H1 (cell line): ENCODE measurements around the gene EPHB6. TPM values are rescaled to one million over a fixed set of nuclear protein-coding genes. Genes with fewer than 3 reads are reported as not detected.

ENCODE experiments used
- CTCF ChIA-PET: fragments of 300-600 bp; sonication (Branson Sonifier 250); formaldehyde crosslinking; loops from one replicate; lab custom pipeline; 2021; ENCODE audit not compliant: partially characterized antibody; lab: Charles Lee
- POLR2A ChIA-PET: fragments of 300-600 bp; sonication (Branson Sonifier 250); formaldehyde crosslinking; loops from one replicate; lab custom pipeline; 2021; ENCODE audit warnings: inconsistent platforms; ENCODE audit not compliant: partially characterized antibody; lab: Charles Lee
- DNase-seq, 2 experiments: peaks; one replicate each; pipeline versions ENCODE4 v3.0.0 to v3.0.0-alpha.2; 2010 to 2022; ENCODE audit warnings: low spot score in 2 of 2, low read depth in 1 of 2, mixed read lengths in 1 of 2
- FAIRE-seq: peaks from 2 replicates; lab custom pipeline; 2011; peaks lifted over from hg19 to GRCh38; lab: Jason Lieb, UNC
- H2AFZ ChIP-seq: 2 replicates; pipeline ENCODE4 v1.8.1; 2012; ENCODE audit warnings: low read length, inconsistent platforms
- H2AK5ac ChIP-seq: 2 replicates; pipeline ENCODE4 v1.6.1; 2013; ENCODE audit warnings: low read depth, low read length
- H2BK120ac ChIP-seq: replicated peaks from 2 replicates; pipeline ENCODE3; 2013; ENCODE audit warnings: low read depth, low read length, inconsistent platforms
- H2BK12ac ChIP-seq: 2 replicates; pipeline ENCODE4 v1.6.1; 2013; ENCODE audit warnings: low read depth, low read length
- H2BK15ac ChIP-seq: 2 replicates; pipeline ENCODE4 v1.6.1; 2013; ENCODE audit warnings: low read length
- H2BK20ac ChIP-seq: 2 replicates; pipeline ENCODE4 v1.6.1; 2013; ENCODE audit warnings: low read length
- H2BK5ac ChIP-seq: 2 replicates; pipeline ENCODE4 v1.6.1; 2013; ENCODE audit warnings: low read depth, low read length
- H3K14ac ChIP-seq: 2 replicates; pipeline ENCODE4 v1.6.1; 2013; ENCODE audit warnings: inconsistent platforms; ENCODE audit not compliant: insufficient read length
- H3K18ac ChIP-seq: 2 replicates; pipeline ENCODE4 v1.6.1; 2013; ENCODE audit warnings: low read length; ENCODE audit errors: extremely low read depth
- H3K23ac ChIP-seq: 2 replicates; pipeline ENCODE4 v1.6.1; 2013; ENCODE audit warnings: inconsistent platforms; ENCODE audit not compliant: insufficient read length
- H3K23me2 ChIP-seq: 2 replicates; pipeline ENCODE4 v1.6.1; 2013; ENCODE audit warnings: low read depth, low read length
- H3K27ac ChIP-seq: 2 replicates; pipeline ENCODE4 v1.6.1; 2011; ENCODE audit warnings: low read depth, low read length, inconsistent platforms
- H3K27me3 ChIP-seq, 4 experiments: replicated peaks in 1 of 4; 1 replicate in 1 of 4; 2 replicates in 3 of 4; pipeline versions ENCODE4 v1.6.1 to v1.8.1; 2011 to 2013; ENCODE audit warnings: low read length in 3 of 4, mild to moderate bottlenecking in 3 of 4, inconsistent platforms in 2 of 4, mixed read lengths in 2 of 4, moderate library complexity in 1 of 4; ENCODE audit not compliant: control insufficient read depth in 3 of 4, insufficient read depth in 3 of 4; ENCODE audit errors: extremely low read depth in 1 of 4
- H3K36me3 ChIP-seq, 4 experiments: 2 replicates each; pipeline versions ENCODE4 v1.6.1 to v1.8.1; 2011 to 2013; ENCODE audit warnings: mild to moderate bottlenecking in 4 of 4, low read length in 3 of 4, moderate library complexity in 2 of 4, control low read depth in 1 of 4, inconsistent platforms in 1 of 4; ENCODE audit not compliant: insufficient read depth in 4 of 4, control insufficient read depth in 2 of 4
- H3K4ac ChIP-seq: replicated peaks from 2 replicates; pipeline ENCODE3; 2013; ENCODE audit warnings: low read length, low read depth, mixed read lengths, inconsistent platforms; ENCODE audit not compliant: insufficient read length
- H3K4me1 ChIP-seq, 4 experiments: replicated peaks in 1 of 4; 1 replicate in 1 of 4; 2 replicates in 3 of 4; pipeline versions ENCODE4 v1.6.1 to v1.8.1; 2011 to 2013; ENCODE audit warnings: low read length in 3 of 4, inconsistent platforms in 2 of 4, mixed read lengths in 1 of 4; ENCODE audit not compliant: insufficient read depth in 4 of 4, control insufficient read depth in 3 of 4
- H3K4me2 ChIP-seq, 2 experiments: 2 replicates each; pipeline versions ENCODE4 v1.6.1 to v1.8.1; 2011 to 2013; ENCODE audit warnings: low read depth in 2 of 2, low read length in 2 of 2, control low read depth in 1 of 2, inconsistent platforms in 1 of 2, mild to moderate bottlenecking in 1 of 2; ENCODE audit not compliant: insufficient read depth in 1 of 2
- H3K4me3 ChIP-seq, 4 experiments: fragments of 200-600, 300-600 bp in 1 of 4; sonication (generic), shearing (Covaris generic), sonication (Bioruptor Twin) in 1 of 4; 2 replicates each; pipeline versions ENCODE4 v1.5.1 to v1.8.1; 2011 to 2016; ENCODE audit warnings: low read length in 4 of 4, low read depth in 3 of 4, control low read depth in 2 of 4, inconsistent platforms in 2 of 4, mild to moderate bottlenecking in 2 of 4, mixed read lengths in 1 of 4, moderate library complexity in 1 of 4; ENCODE audit not compliant: insufficient read depth in 2 of 4; ENCODE audit errors: extremely low read depth in 1 of 4
- H3K56ac ChIP-seq: replicated peaks from 2 replicates; pipeline ENCODE3; 2013; ENCODE audit warnings: low read depth, mild to moderate bottlenecking, mixed read lengths, low read length, inconsistent platforms; ENCODE audit not compliant: insufficient read length
- H3K79me1 ChIP-seq: 2 replicates; pipeline ENCODE4 v1.6.1; 2013; ENCODE audit warnings: low read depth, low read length, control low read depth
- H3K79me2 ChIP-seq, 2 experiments: 2 replicates each; pipeline versions ENCODE4 v1.6.1 to v1.8.1; 2012 to 2013; ENCODE audit warnings: low read length in 2 of 2, mild to moderate bottlenecking in 2 of 2, inconsistent platforms in 1 of 2; ENCODE audit not compliant: insufficient read depth in 2 of 2, control insufficient read depth in 1 of 2
- H3K9ac ChIP-seq, 4 experiments: replicated peaks in 1 of 4; 1 replicate in 1 of 4; 2 replicates in 3 of 4; pipeline versions ENCODE4 v1.6.1 to v1.8.1; 2011 to 2013; ENCODE audit warnings: low read depth in 3 of 4, low read length in 3 of 4, control low read depth in 2 of 4, mild to moderate bottlenecking in 2 of 4, moderate library complexity in 2 of 4, inconsistent platforms in 1 of 4; ENCODE audit errors: extremely low read depth in 1 of 4
- H3K9me3 ChIP-seq, 2 experiments: 2 replicates each; pipeline versions ENCODE4 v1.6.1 to v1.8.1; 2012 to 2013; ENCODE audit warnings: mild to moderate bottlenecking in 2 of 2, moderate library complexity in 2 of 2, control low read depth in 1 of 2, inconsistent platforms in 1 of 2, low read depth in 1 of 2, low read length in 1 of 2, mixed read lengths in 1 of 2; ENCODE audit not compliant: insufficient read depth in 2 of 2
- H4K20me1 ChIP-seq, 2 experiments: replicated peaks in 1 of 2; 2 replicates each; pipeline versions ENCODE3 to v1.8.1; 2011 to 2013; ENCODE audit warnings: inconsistent platforms in 2 of 2, low read length in 2 of 2, mild to moderate bottlenecking in 1 of 2; ENCODE audit not compliant: insufficient read depth in 2 of 2, control insufficient read depth in 1 of 2
- H4K5ac ChIP-seq: 2 replicates; pipeline ENCODE4 v1.6.1; 2013; ENCODE audit warnings: low read length, low read depth, mixed read lengths, inconsistent platforms; ENCODE audit not compliant: insufficient read length
- H4K8ac ChIP-seq: 2 replicates; pipeline ENCODE4 v1.8.0; 2013; ENCODE audit warnings: mild to moderate bottlenecking, moderate library complexity, low read length, inconsistent platforms; ENCODE audit not compliant: insufficient read depth; ENCODE audit errors: extremely low read depth
- H4K91ac ChIP-seq: replicated peaks from 2 replicates; pipeline ENCODE3; 2013; ENCODE audit warnings: low read length, mixed read lengths, inconsistent platforms; ENCODE audit not compliant: insufficient read length
- CBX8 ChIP-seq: fragments of 300-800, 300-1000 bp; sonication (generic); IDR thresholded peaks from 2 replicates; pipeline ENCODE4 v1.7.1; 2016; ENCODE audit warnings: low read depth, low read length, borderline replicate concordance
- CHD1 ChIP-seq: IDR thresholded peaks from 2 replicates; pipeline ENCODE4 v1.6.1; 2012; ENCODE audit warnings: low read depth, low read length, improper control_type of control experiment
- CTBP2 ChIP-seq: IDR thresholded peaks from 2 replicates; pipeline ENCODE4 v1.7.0; 2011; ENCODE audit warnings: borderline replicate concordance, mild to moderate bottlenecking, moderate library complexity, mixed read lengths, low read length; ENCODE audit not compliant: insufficient read depth, insufficient read length
- EZH2 ChIP-seq: fragments of 200-600 bp; sonication (generic); IDR thresholded peaks from 2 replicates; pipeline ENCODE4 v1.7.1; 2012; ENCODE audit warnings: low read depth, mild to moderate bottlenecking, moderate library complexity, low read length, inconsistent platforms; ENCODE audit not compliant: severe bottlenecking
- HDAC2 ChIP-seq, 2 experiments: fragments of 300-600 bp in 1 of 2; sonication (generic) in 1 of 2; IDR thresholded peaks; 2 replicates each; pipeline ENCODE4 v1.6.1; 2011 to 2012; ENCODE audit warnings: low read depth in 2 of 2, low read length in 2 of 2, mild to moderate bottlenecking in 2 of 2, moderate library complexity in 2 of 2, borderline replicate concordance in 1 of 2, inconsistent platforms in 1 of 2
- JUN ChIP-seq: IDR thresholded peaks from 2 replicates; pipeline ENCODE4 v1.6.1; 2011; ENCODE audit warnings: low read depth, mild to moderate bottlenecking, improper control_type of control experiment, low read length
- PHF8 ChIP-seq: fragments of 200-600 bp; sonication (generic); conservative IDR thresholded peaks from 2 replicates; pipeline ENCODE4 v1.7.1; 2012; ENCODE audit warnings: low read depth, mild to moderate bottlenecking, inconsistent platforms, low read length, moderate library complexity
- RXRA ChIP-seq: IDR thresholded peaks from 2 replicates; pipeline ENCODE4 v1.6.1; 2011; ENCODE audit warnings: low read depth, mild to moderate bottlenecking, low read length, moderate library complexity; ENCODE audit not compliant: insufficient read depth
- SAP30 ChIP-seq: fragments of 300-600 bp; sonication (generic); IDR thresholded peaks from 2 replicates; pipeline ENCODE4 v1.7.1; 2012; ENCODE audit warnings: low read length, moderate library complexity, mild to moderate bottlenecking, inconsistent platforms; ENCODE audit not compliant: insufficient read depth, insufficient replicate concordance
- SIN3A ChIP-seq, 2 experiments: IDR thresholded peaks in 1 of 2; conservative IDR thresholded peaks in 1 of 2; 2 replicates each; pipeline ENCODE4 v1.6.1; 2011 to 2012; ENCODE audit warnings: low read length in 2 of 2, improper control_type of control experiment in 1 of 2, low read depth in 1 of 2, mild to moderate bottlenecking in 1 of 2
- WGBS, 2 experiments: shearing (Covaris generic) in 1 of 2; methylation state at CpG; one replicate each; pipeline versions ENCODE4 v1.1.6 to v1.1.7; 2013 to 2015; ENCODE audit warnings: low lambda C conversion rate in 2 of 2, mixed read lengths in 2 of 2, inconsistent platforms in 1 of 2, low coverage in 1 of 2, missing lambda C conversion rate in 1 of 2; ENCODE audit not compliant: insufficient replicate concordance in 2 of 2, insufficient coverage in 1 of 2, insufficient read length in 1 of 2; ENCODE audit errors: extremely low coverage in 1 of 2, missing lambda C conversion rate in 1 of 2; 5-methylcytosine and 5-hydroxymethylcytosine counted together
- polyA plus RNA-seq, 7 experiments: library from polyadenylated mRNA; depleted of rRNA in 3 of 7; stranded (reverse) in 5 of 7; unstranded in 2 of 7; fragments of >200 nt in 5 of 7; fragments of 200-250 nt in 2 of 7; gene quantifications; 1 replicate in 5 of 7; 2 replicates in 1 of 7; 4 replicates in 1 of 7; pipeline versions ENCODE4 v1.2.1 to v1.2.3, GENCODE V29; 2011 to 2013; ENCODE audit warnings: missing spikeins in 2 of 7, mixed read lengths in 2 of 7
- total RNA-seq: library from RNA; stranded (reverse); fragmentation: NEBNext Ultra II Directional; extraction: Animal tissue kit (Norgen Biotek cat#: 25700); gene quantifications from 2 replicates; pipeline ENCODE4 v1.2.1, GENCODE V29; 2021

The EPHB6 gene
- total and polyA plus RNA-seq, 2 of the 8 experiments (the other 6 are each of a cell fraction or from before 2014, with no cell fraction given) = 19.7 TPM

DNA sequence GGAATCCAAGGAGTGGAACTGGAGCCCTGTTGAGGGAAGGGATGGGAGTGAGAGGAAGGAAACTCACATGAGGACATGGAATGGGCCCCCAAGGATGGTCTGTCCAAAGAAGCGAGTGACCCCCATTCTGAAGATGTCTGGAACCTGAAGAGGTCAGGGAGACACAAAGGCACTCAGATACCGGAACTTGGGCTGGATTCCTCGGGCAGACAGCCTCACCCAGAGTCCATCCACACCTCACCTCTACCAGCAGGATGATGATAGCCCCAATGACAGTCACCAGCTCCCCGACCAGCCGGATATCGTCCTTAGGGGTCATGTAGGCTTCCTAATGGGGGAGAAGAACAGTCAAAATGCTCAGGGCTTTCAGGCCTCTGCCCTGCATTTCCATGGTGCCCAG, 20.0 kb downstream of the EPHB6 start:
- Histone ChIP-seq H3K14ac (no peak overlapping the region), H3K4me1 (no peaks in the 10 kb centered on the region; a peak in 1 of 7 replicates), H3K9ac (no peak overlapping the region), H4K20me1 (no peaks in the 10 kb centered on the region), H2BK20ac (no peak overlapping the region), H3K79me2 (no peaks in the 10 kb centered on the region), H3K4me3 (no peak overlapping the region), H2BK5ac (no peak overlapping the region), H3K18ac (no peak overlapping the region), H4K8ac (no peak overlapping the region), H3K36me3 (no peaks in the 10 kb centered on the region), H2BK120ac (no peak overlapping the region), H3K4me2 (no peak overlapping the region), H4K5ac (no peak overlapping the region), H2AK5ac (no peak overlapping the region), H2AFZ (no peak overlapping the region), H3K23me2 (no peaks in the 10 kb centered on the region), H3K27me3 (peaks cover 0 to 2% (median 0%) of the 10 kb centered on the region in 4 experiments; a peak in 1 of 7 replicates), H3K23ac (no peak overlapping the region), H3K27ac (no peak overlapping the region), H3K9me3 (no peaks in the 10 kb centered on the region), H3K4ac (no peak overlapping the region), H3K79me1 (no peaks in the 10 kb centered on the region), H2BK12ac (no peak overlapping the region), H4K91ac (no peak overlapping the region), H2BK15ac (no peak overlapping the region), H3K56ac (no peak overlapping the region)
- POLR2A ChIA-PET = no interaction called here
- FAIRE-seq (no peak), DNase-seq (no peak)
- CTCF ChIA-PET = interaction anchor here (0.5 to 13.9 kb wide), 9 partner anchors 13 to 443 kb away, joined by 3 to 332 read pairs (median 18); partner anchors contain the start of gene EPHB6
- WGBS, 2 experiments = 90% methylated on average over 5 of the region's 6 CpGs; no CpG with 5 or more reads in 1 of the 2 experiments
- no peak for TF ChIP-seq PHF8
- no peak for TF ChIP-seq CHD1
- TF ChIP-seq CTBP2 = no peak
- no peak for TF ChIP-seq RXRA
- no peak for TF ChIP-seq HDAC2 (IDR thresholded peaks at IDR 0.05; ENCODE audit: borderline replicate concordance in 1 of 2, low read depth in 2 of 2, low read length in 2 of 2)
- TF ChIP-seq SIN3A (conservative IDR thresholded peaks at IDR 0.05 in 1 of 2, IDR thresholded peaks at IDR 0.05 in 1 of 2; ENCODE audit: low read depth in 1 of 2, low read length in 2 of 2) = no peak
- no peak for TF ChIP-seq EZH2
- no peak for TF ChIP-seq SAP30
- no peak for TF ChIP-seq CBX8
- TF ChIP-seq JUN = no peak
